Mesenteric fat pad (tissue), 1 donor: ENCODE data around the gene NRXN3. TPM values are rescaled to one million over a fixed set of nuclear protein-coding genes. Genes with fewer than 3 reads are reported as not detected.
"Not testable (repeated sequence)": the region's sequence is repeated elsewhere in the genome, so short reads cannot be mapped to it uniquely, and the experiment has no call there.

Experiments
- DNase-seq: peaks from one replicate; pipeline ENCODE4 v3.0.0-alpha.2; 2020; ENCODE audit warnings: low spot score
- total RNA-seq: library from RNA; stranded (reverse); fragmentation: NEBNext Ultra II Directional; extraction: Animal tissue kit (Norgen Biotek cat#: 25700); gene quantifications from one replicate; pipeline ENCODE4 v1.2.1, GENCODE V29; 2021
- donor health status: DM: yes; HTN: yes; CAD: no.

NRXN3 gene
- total RNA-seq, 1 donor from 2014 or later = 0.84 TPM

DNA sequence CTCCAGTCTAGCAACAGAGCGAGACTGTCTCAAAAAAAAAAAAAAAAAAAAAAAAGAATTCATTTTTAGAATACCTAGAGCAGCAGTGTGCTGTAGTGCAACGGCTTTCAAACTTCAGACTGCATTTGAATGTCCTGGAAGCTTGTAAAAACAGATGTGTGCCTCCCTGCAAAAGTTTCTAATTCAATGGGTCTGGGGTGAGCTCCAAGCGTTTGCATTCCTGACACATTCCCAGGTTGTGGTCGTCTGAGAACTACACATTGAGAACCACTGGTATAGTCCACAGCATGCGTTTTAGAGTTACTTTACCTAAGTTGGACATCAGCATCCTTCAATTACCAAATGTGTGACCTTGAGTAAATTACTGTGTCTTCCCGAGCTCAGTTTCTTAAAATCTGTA lies 816.8 kb downstream of the NRXN3 start:
- no peak for DNase-seq

DNA sequence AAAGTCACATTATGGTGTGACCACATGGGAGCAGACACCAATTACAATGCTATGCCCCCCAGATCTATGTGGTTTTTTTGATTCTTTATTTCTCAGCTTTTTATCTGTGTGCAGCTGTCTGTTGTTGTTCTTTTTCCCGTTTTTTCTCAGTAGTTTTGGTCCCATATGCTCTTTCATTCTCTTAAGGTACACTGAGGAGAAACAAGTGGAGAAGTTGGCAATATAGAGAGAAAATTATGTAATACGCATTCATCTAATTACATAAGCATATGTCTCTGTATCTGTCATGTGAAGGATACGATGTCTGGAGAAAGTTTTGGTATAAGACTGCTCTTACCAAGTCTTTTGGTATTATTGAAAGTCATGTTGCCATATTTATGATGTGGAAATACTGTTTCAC lies 819.0 kb downstream of the NRXN3 start:
- DNase-seq = no peak

DNA sequence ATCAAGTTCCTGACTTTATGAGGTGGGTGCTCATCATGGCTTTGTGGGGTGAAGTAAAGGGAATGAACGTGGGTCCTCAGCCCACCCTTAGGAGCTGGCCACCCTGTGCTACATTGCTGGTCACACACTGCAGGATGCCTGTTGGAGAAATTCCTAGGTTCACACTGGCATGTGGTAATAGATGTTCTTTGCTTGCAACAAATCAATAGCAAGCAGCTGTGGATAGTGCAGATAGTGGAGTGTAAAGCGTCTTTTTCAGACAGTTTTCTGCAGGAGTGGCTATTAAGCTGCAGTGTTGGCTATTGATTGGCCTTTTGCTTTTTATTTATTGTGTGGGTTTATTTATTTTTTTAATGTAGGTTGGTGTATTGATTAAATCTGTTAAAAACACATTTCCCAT lies 822.7 kb downstream of the NRXN3 start:
- no peak for DNase-seq

- DNase-seq = no peak
Observed at GRCh38 chr14:78997811-78998210, 827.6 kb downstream of the NRXN3 start.

DNA sequence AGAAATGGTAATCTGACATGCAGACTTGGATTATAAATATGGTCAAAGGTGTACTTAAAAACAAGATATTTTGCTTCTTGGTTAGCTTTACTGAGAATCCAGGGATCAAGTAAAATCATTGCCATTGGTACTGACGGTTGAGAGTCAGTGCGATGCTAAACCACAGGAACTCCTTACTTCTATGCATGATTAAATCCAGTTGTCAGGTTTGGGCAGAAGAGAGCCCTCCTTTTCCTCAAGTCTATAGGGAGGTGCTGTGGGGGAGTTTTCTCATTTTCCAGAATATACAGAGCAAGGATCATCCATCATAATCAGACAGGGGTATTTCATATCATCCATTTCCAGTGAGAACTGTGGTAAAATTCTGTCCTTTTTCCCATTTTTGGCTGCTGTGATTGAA lies 839.1 kb downstream of the NRXN3 start:
- no peak for DNase-seq

- no peak for DNase-seq
Observed at GRCh38 chr14:79011091-79011919, 841.1 kb downstream of the NRXN3 start.

GRCh38 chr14:79011920-79012204 lies 841.7 kb downstream of the NRXN3 start:
- DNase-seq = no peak

- DNase-seq = no peak
Observed at GRCh38 chr14:79016828-79017505, 846.8 kb downstream of the NRXN3 start.

DNA sequence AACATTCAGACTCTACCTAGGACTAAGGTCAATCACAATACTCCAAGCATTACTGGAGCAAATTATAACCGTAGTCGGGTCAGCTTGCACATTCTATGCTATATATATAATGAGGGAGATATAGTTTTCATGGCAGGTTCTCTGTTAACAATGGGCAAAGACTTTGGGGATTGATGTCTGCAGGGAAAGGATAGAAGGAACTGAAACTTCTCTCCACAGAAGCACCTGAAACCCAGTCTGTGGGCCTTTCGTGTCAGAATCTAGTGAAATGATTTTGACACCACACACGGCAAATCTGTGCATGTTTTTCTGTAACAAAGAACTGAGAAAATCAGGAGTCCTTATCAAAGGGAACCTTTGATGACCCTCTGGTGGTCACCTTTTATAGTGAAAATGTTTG lies 847.4 kb downstream of the NRXN3 start:
- DNase-seq = no peak

DNA sequence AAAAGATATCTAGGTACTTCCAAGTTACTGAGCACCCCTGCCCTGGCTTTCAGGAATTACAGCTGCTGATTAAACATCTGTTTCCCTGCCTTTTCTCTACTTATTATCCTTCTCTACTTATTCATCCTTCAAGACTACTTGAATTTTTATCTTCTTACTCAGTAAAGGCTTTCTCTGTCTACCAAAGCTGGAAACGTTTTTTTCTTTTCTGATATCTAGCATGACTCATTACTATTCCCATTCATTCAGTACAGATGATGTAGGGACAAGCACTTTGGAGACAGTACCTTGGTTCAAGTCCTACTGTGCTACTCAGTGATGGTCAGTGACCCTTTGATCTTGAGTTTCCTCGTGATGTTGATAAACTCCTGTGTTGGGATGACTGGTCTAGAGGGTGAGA lies 848.7 kb downstream of the NRXN3 start:
- DNase-seq = no peak

DNA sequence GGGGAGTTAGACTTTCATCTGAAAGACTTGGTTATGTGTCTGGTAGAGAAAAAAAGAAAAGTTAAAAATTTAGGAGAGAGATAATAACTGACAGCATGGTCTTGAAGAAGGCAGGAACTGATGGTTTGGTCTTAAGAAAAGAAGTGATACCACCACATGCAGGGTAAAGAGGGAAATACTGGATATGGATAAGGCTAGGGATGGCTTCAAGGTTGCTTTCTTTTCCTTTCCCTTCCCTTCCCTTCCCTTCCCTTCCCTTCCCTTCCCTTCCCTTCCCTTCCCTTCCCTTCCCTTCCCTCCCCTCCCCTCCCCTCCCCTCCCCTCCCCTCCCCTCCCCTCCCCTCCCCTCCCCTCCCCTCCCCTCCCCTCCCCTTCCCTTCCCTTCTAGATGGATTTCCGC lies 849.7 kb downstream of the NRXN3 start:
- DNase-seq = not testable (repeated sequence)

GRCh38 chr14:79021766-79022165 lies 851.6 kb downstream of the NRXN3 start:
- no peak for DNase-seq

DNA sequence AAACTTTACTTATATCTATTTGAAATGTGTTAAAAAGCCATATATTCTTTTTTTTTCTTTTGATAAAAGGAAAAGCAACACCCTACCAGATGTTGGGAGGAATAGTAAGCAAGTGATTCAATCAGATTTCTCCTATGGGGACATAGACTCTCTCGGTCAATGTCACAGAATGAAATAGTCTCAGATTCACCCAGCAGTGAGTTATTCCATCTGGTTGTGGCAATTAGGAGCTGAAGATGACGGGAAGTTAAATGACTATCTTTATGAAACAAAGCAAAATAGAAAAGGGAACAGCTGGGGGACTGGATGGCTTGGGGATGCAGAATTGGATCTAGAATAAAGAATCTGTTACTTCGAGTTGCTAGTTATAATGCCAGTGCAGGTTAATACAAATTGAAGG lies 857.0 kb downstream of the NRXN3 start:
- DNase-seq = no peak

GRCh38 chr14:79028281-79028680 lies 858.1 kb downstream of the NRXN3 start:
- DNase-seq = no peak

GRCh38 chr14:79036441-79036840 lies 866.3 kb downstream of the NRXN3 start:
- DNase-seq = no peak

- DNase-seq = no peak
Observed at GRCh38 chr14:79037106-79037505, 866.9 kb downstream of the NRXN3 start.

- no peak for DNase-seq
Observed at GRCh38 chr14:79037593-79037992, 867.4 kb downstream of the NRXN3 start.

DNA sequence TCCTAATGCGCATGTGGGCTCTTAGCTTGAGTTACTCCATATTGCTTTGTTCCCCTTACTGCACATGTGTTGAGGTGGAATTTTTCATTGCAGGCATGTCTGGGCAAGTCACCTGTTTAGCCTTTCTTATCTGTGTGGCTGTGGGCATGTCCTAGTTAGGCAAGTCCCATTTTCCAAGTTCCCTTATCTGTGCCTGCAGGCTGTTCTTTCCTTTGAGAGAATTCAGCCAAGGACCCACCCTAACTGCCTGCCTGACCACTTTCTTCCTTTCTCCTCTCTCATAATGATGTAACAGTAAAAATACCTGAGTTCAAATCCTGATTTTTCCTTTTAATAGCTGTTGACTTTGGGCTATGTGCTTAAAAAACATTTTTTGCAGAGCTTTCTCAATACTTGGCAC lies 870.6 kb downstream of the NRXN3 start:
- no peak for DNase-seq

DNA sequence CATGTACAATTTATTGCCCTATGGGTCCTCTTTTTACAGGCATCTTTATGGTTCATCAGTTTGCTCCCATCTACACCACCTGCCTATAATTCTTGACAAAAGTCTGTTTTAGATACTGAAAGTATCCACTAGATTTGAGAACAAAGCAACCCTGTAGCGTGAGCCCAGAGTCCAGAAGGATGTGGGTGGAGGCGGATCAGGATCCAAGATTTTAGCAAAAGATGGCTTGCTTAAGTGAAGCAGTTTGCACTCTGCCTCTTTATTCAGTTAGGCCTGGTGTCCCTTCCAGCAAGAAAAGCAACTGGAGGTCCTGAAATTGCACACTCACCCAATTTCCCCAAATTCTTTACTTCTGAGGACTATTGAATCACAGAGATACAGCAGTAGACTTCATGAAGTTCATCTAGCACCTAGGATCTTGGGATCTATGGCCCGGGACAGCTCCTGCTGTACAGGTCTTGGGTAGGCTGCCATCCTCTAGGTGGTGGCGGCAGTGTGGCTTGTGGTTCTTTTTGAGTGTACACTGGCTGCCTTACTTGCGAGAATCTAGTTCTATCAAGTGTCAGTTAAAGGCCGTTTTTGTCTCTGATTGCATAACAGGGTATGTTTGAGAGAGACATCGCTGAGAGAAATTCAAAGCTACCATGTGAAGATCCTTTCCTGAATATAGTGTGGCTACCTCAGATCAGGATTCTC lies 873.2 kb downstream of the NRXN3 start:
- DNase-seq = no peak

- DNase-seq = no peak
Observed at GRCh38 chr14:79044894-79045624, 874.9 kb downstream of the NRXN3 start.

- DNase-seq = no peak
Observed at GRCh38 chr14:79050787-79051727, 880.9 kb downstream of the NRXN3 start.
